ENCODE measurements around the gene TRABD. TPM values are rescaled to one million over a fixed set of nuclear protein-coding genes. Genes with fewer than 3 reads are reported as not detected.

The TRABD gene
- total RNA-seq, 4 donors from 2014 or later: 39.3 to 55.1 (median 45.8) TPM

GRCh38 chr22:50148991-50149721 lies 36.6 kb upstream of the TRABD start:
- Histone ChIP-seq H3K27me3 (peaks cover 0 to 19% (median 0%) of the 10 kb centered on the region in 4 donors), H3K36me3 (no peaks in the 10 kb centered on the region), H3K27ac (no peak overlapping the region), H3K9me3 (no peaks in the 10 kb centered on the region), H3K4me1 (peaks cover 0 to 10% (median 0%) of the 10 kb centered on the region in 3 donors), H3K4me3 (no peak overlapping the region)
- TF ChIP-seq POLR2A (IDR thresholded peaks at IDR 0.05) (no peak), CTCF (IDR thresholded peaks at IDR 0.05) (peak; percentile 69 to 92 (median 80))
- 8 to 16% methylated on average over 6 to 13 of the region's 22 CpGs for WGBS, 2 donors
- DNase-seq: no peak
- intact Hi-C loops (cut with DNase I): no loop called here

GRCh38 chr22:50150161-50151129 lies 35.3 kb upstream of the TRABD start:
- Histone ChIP-seq H3K27ac (no peak overlapping the region), H3K4me3 (no peak overlapping the region), H3K9me3 (no peaks in the 10 kb centered on the region), H3K27me3 (peaks cover 0 to 17% (median 0%) of the 10 kb centered on the region in 4 donors), H3K36me3 (no peaks in the 10 kb centered on the region), H3K4me1 (peaks cover 0 to 10% (median 0%) of the 10 kb centered on the region in 3 donors)
- WGBS, 2 donors: 65 to 71% methylated on average over 17 to 22 of the region's 35 CpGs
- no peak for DNase-seq
- TF ChIP-seq POLR2A (IDR thresholded peaks at IDR 0.05) (no peak), CTCF (IDR thresholded peaks at IDR 0.05) (no peak)
- intact Hi-C loops (cut with DNase I): loop anchor here (5.0 kb wide), 1 partner anchor 62 kb away; no protein-coding TSS in a partner anchor

GRCh38 chr22:50151571-50152537 lies 33.9 kb upstream of the TRABD start:
- no peaks in the 10 kb centered on the region for H3K9me3 ChIP-seq
- H3K4me1 ChIP-seq: peaks cover 0 to 2% (median 0%) of the 10 kb centered on the region in 3 donors
- no peak for TF ChIP-seq POLR2A (IDR thresholded peaks at IDR 0.05)
- no peak for TF ChIP-seq CTCF (IDR thresholded peaks at IDR 0.05)
- no peak overlapping the region for H3K4me3 ChIP-seq
- no peak for DNase-seq
- H3K36me3 ChIP-seq: no peaks in the 10 kb centered on the region
- WGBS, 2 donors: 85% methylated on average over 5 to 8 of the region's 33 CpGs
- intact Hi-C loops (cut with DNase I): loop anchor here (5.0 kb wide), 1 partner anchor 60 kb away; no protein-coding TSS in a partner anchor
- peaks cover 0 to 8% (median 0%) of the 10 kb centered on the region in 4 donors for H3K27me3 ChIP-seq
- H3K27ac ChIP-seq: no peak overlapping the region

- Histone ChIP-seq H3K27ac (no peak overlapping the region), H3K36me3 (no peaks in the 10 kb centered on the region), H3K9me3 (no peaks in the 10 kb centered on the region), H3K27me3 (peaks cover 0 to 8% (median 0%) of the 10 kb centered on the region in 4 donors), H3K4me1 (peaks cover 0 to 6% (median 0%) of the 10 kb centered on the region in 3 donors), H3K4me3 (no peak overlapping the region)
- intact Hi-C loops (cut with DNase I): loop anchor here (5.0 kb wide), 1 partner anchor 59 kb away; no protein-coding TSS in a partner anchor
- no peak for TF ChIP-seq CTCF (IDR thresholded peaks at IDR 0.05)
- no peak for TF ChIP-seq POLR2A (IDR thresholded peaks at IDR 0.05)
- DNase-seq: no peak
- WGBS, 2 donors: 83 to 94% methylated on average over 2 to 11 of the region's 25 CpGs
Measured at GRCh38 chr22:50153056-50153755, 32.5 kb upstream of the TRABD start.

All from esophagus squamous epithelium (tissue), 5 donors.